Measurements from ENCODE around the gene CEMIP.

DNA sequence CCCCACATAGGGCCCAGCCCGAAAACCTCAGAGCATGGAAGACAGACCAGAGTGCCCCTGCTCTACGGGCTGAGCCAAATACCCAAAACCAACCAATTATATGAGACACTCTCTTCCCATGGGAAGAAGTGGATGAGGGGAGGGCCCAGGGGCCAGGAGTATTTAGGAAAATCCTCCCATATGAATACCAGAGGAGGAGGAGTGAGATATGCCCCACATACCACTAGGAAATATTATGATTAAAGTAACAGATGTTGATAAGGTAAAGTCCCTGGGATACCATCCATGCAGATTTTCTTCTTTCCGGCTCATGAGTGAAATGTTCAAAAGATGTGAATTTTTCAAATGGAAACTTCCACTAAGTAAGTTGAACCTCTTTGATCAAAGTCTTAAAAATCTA, 160.0 kb downstream of the CEMIP start:
- no peak for TF ChIP-seq CTCF (IDR thresholded peaks at IDR 0.05 in 2 of 3, conservative IDR thresholded peaks at IDR 0.05 in 1 of 3; ENCODE audit: control insufficient read depth in 2 of 3, extremely low read depth in 1 of 3, insufficient read depth in 1 of 3, low read depth in 3 of 3, low read length in 3 of 3)
- TF ChIP-seq, protein P1, sequence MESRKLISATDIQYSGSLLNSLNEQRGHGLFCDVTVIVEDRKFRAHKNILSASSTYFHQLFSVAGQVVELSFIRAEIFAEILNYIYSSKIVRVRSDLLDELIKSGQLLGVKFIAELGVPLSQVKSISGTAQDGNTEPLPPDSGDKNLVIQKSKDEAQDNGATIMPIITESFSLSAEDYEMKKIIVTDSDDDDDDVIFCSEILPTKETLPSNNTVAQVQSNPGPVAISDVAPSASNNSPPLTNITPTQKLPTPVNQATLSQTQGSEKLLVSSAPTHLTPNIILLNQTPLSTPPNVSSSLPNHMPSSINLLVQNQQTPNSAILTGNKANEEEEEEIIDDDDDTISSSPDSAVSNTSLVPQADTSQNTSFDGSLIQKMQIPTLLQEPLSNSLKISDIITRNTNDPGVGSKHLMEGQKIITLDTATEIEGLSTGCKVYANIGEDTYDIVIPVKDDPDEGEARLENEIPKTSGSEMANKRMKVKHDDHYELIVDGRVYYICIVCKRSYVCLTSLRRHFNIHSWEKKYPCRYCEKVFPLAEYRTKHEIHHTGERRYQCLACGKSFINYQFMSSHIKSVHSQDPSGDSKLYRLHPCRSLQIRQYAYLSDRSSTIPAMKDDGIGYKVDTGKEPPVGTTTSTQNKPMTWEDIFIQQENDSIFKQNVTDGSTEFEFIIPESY (IDR thresholded peaks at IDR 0.05): no peak

Data from GM12878 (cell line).